OCI-LY7 (cell line): Measurements from ENCODE around the gene PLIN5. TPM values are rescaled to one million over a fixed set of nuclear protein-coding genes. Genes with fewer than 3 reads are reported as not detected.

Source experiments
- BruUV-seq: library from RNA; stranded (reverse); fragments of 400-500 nt; replicated peaks from 2 replicates; lab custom pipeline; 2021; lab: Mats Ljungman, UMichigan
- CTCF ChIA-PET: fragments of 300-600 bp; sonication (Branson Sonifier 250); formaldehyde crosslinking; loops from one replicate; lab custom pipeline; 2022; ENCODE audit warnings: antibody characterized with exemption; ENCODE audit not compliant: unreplicated experiment; lab: Charles Lee
- POLR2A ChIA-PET: fragments of 300-600 bp; sonication (Branson Sonifier 250); formaldehyde crosslinking; loops from one replicate; lab custom pipeline; 2022; ENCODE audit warnings: antibody characterized with exemption; lab: Charles Lee
- DNase-seq: peaks from one replicate; pipeline ENCODE4 v3.0.0-alpha.2; 2015; ENCODE audit warnings: low spot score
- H2AFZ ChIP-seq: fragments of 200-600 bp; sonication (generic), shearing (Covaris generic); 2 replicates; pipeline ENCODE4 v1.6.1; 2014; ENCODE audit warnings: mild to moderate bottlenecking, antibody characterized with exemption, low read length, moderate library complexity
- H3K27ac ChIP-seq: fragments of 200-600 bp; sonication (generic); 2 replicates; pipeline ENCODE4 v1.5.1; 2014; ENCODE audit warnings: mixed run types, low read depth, mild to moderate bottlenecking, moderate library complexity, low read length, inconsistent platforms; ENCODE audit not compliant: poor library complexity, severe bottlenecking
- H3K36me3 ChIP-seq: fragments of 200-600 bp; sonication (generic); 2 replicates; pipeline ENCODE4 v1.6.1; 2014; ENCODE audit warnings: mild to moderate bottlenecking, antibody characterized with exemption, low read length, moderate library complexity, mixed read lengths; ENCODE audit not compliant: insufficient read depth
- H3K4me1 ChIP-seq: fragments of 200-600 bp; sonication (generic); 2 replicates; pipeline ENCODE4 v1.5.1; 2014; ENCODE audit warnings: mild to moderate bottlenecking, low read length; ENCODE audit not compliant: insufficient read depth, poor library complexity, severe bottlenecking
- H3K4me2 ChIP-seq: fragments of 200-600 bp; sonication (generic); 2 replicates; pipeline ENCODE4 v1.6.1; 2014; ENCODE audit warnings: mild to moderate bottlenecking, low read length
- H3K4me3 ChIP-seq: fragments of 200-600 bp; sonication (generic); 2 replicates; pipeline ENCODE4 v1.5.1; 2014; ENCODE audit warnings: mild to moderate bottlenecking, low read depth, low read length; ENCODE audit not compliant: poor library complexity, severe bottlenecking
- H3K79me2 ChIP-seq: fragments of 200-600 bp; sonication (generic); 2 replicates; pipeline ENCODE4 v1.6.1; 2016; ENCODE audit warnings: low read depth, mild to moderate bottlenecking, low read length, moderate library complexity, mixed read lengths; ENCODE audit not compliant: insufficient read depth
- H3K9me2 ChIP-seq: fragments of 200-600 bp; sonication (generic); 2 replicates; pipeline ENCODE4 v1.6.1; 2016; ENCODE audit warnings: mild to moderate bottlenecking, low read length, mixed read lengths; ENCODE audit not compliant: insufficient read depth
- H3K9me3 ChIP-seq: fragments of 200-600 bp; sonication (generic); 2 replicates; pipeline ENCODE4 v1.6.1; 2014; ENCODE audit warnings: mild to moderate bottlenecking, mixed run types, low read length, mixed read lengths
- H4K20me1 ChIP-seq: fragments of 200-600 bp; sonication (generic); 2 replicates; pipeline ENCODE4 v1.6.1; 2014; ENCODE audit warnings: mild to moderate bottlenecking, antibody characterized with exemption, low read length, moderate library complexity, mixed read lengths; ENCODE audit not compliant: insufficient read depth
- EZH2phosphoT487 ChIP-seq: fragments of 200-600 bp; sonication (generic); IDR thresholded peaks from 2 replicates; pipeline ENCODE4 v1.6.1; 2018; ENCODE audit warnings: low read depth, borderline replicate concordance, mild to moderate bottlenecking, mixed run types, antibody characterized with exemption, low read length, moderate library complexity, mixed read lengths
- intact Hi-C: fragments of 100-400 bp; cut with micrococcal nuclease; formaldehyde crosslinking; loops from one replicate; pipeline ENCODE4 v1.10.0; 2022; ENCODE audit not compliant: unreplicated experiment
- total RNA-seq, 2 experiments: library from RNA; depleted of rRNA in 1 of 2; stranded (reverse); fragments of >200 nt in 1 of 2; shearing (Covaris generic) in 1 of 2; gene quantifications; 2 replicates each; pipeline ENCODE4 v1.2.3, GENCODE V29; 2014 to 2022
- TF ChIP-seq, protein P1 (sequence below): fragments of 200-600 bp; sonication (generic); conservative IDR thresholded peaks from 2 replicates; pipeline ENCODE4 v1.5.1; 2014; ENCODE audit warnings: mild to moderate bottlenecking, antibody characterized with exemption, low read length, moderate library complexity, mixed read lengths

PLIN5 gene
- total RNA-seq, 2 experiments from 2014 or later: 0.85 to 1.9 TPM

DNA sequence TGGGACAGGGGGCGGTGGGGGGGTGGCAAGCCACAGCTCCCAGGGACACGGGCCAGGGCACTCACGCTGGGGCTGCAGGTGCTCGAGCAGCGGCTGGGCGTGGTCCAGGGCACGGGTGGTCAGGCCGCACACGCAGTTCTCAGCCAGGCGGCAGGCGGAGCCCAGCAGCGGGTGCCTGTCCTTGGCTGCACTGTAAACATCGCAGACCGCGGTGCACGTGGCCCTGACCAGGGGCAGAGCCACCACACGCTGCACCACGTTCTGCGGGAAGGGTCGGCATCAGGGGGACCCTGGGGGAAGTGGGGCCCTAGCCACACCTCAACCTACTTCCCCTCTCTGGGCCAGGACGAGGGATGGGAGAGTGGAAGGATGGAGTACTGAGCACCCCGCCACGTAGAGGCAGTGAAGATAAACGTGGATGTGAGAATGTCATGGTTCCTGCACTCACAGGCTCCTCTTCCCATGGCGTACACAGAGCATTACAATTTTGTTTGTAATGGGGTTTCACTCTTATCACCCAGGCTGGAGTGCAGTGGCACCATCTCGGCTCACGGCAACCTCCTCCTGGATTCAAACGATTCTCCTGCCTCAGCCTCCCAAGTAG lies 3.4 kb downstream of the PLIN5 start:
- DNase-seq: no peak
- H3K4me1 ChIP-seq: peaks cover 14% of the 10 kb centered on the region
- H3K4me3 ChIP-seq: no peak overlapping the region
- CTCF ChIA-PET: no interaction called here
- no TSS peak for BruUV-seq
- no peaks in the 10 kb centered on the region for H3K9me2 ChIP-seq
- intact Hi-C loops: no loop called here
- H2AFZ ChIP-seq: no peak overlapping the region
- H3K79me2 ChIP-seq: no peaks in the 10 kb centered on the region
- no peaks in the 10 kb centered on the region for H4K20me1 ChIP-seq
- H3K36me3 ChIP-seq: no peaks in the 10 kb centered on the region
- POLR2A ChIA-PET: no interaction called here
- no peak overlapping the region for H3K27ac ChIP-seq
- H3K9me3 ChIP-seq: no peaks in the 10 kb centered on the region
- TF ChIP-seq, protein P1, sequence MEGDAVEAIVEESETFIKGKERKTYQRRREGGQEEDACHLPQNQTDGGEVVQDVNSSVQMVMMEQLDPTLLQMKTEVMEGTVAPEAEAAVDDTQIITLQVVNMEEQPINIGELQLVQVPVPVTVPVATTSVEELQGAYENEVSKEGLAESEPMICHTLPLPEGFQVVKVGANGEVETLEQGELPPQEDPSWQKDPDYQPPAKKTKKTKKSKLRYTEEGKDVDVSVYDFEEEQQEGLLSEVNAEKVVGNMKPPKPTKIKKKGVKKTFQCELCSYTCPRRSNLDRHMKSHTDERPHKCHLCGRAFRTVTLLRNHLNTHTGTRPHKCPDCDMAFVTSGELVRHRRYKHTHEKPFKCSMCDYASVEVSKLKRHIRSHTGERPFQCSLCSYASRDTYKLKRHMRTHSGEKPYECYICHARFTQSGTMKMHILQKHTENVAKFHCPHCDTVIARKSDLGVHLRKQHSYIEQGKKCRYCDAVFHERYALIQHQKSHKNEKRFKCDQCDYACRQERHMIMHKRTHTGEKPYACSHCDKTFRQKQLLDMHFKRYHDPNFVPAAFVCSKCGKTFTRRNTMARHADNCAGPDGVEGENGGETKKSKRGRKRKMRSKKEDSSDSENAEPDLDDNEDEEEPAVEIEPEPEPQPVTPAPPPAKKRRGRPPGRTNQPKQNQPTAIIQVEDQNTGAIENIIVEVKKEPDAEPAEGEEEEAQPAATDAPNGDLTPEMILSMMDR: no peak
- no peak for TF ChIP-seq EZH2phosphoT487
- H3K4me2 ChIP-seq: no peak overlapping the region

DNA sequence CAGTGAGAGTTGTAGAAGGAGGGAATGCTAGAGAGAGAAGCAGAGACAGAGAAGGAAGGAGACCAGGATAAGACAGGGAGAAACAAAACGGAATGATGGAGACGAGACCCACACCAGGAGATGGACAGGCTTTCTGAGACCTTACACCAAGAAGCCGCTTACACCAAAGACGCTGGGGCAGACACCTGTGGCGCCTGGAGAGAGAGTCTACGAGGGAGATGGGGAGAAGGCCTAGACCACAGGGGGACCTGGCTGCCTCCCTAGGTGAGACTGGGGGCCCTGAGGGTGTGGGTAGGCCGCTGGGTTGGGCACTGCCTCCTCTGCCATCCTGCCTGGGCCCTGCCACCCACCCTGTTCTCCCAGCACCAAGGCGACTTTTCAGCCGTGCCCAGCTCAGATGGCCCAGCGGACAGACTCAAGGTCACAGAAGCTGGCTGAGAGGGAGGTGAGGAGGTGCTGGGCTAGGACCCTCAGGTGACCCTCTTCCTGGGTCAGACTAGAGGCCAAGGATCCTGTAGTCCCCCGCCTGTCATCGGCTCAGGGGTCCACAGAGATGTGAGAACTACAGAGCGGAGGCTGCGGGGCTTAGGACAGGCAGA lies 5.0 kb downstream of the PLIN5 start:
- CTCF ChIA-PET: no interaction called here
- H3K4me2 ChIP-seq: no peak overlapping the region
- no TSS peak for BruUV-seq

More for the DNA sequence above, 5.0 kb downstream of the PLIN5 start:
- H3K79me2 ChIP-seq: no peaks in the 10 kb centered on the region
- H3K36me3 ChIP-seq: no peaks in the 10 kb centered on the region
- POLR2A ChIA-PET: no interaction called here
- H3K4me1 ChIP-seq: peaks cover 7% of the 10 kb centered on the region
- intact Hi-C loops: no loop called here
- no peak overlapping the region for H3K27ac ChIP-seq
- no peaks in the 10 kb centered on the region for H3K9me3 ChIP-seq
- H4K20me1 ChIP-seq: no peaks in the 10 kb centered on the region
- H3K4me3 ChIP-seq: no peak overlapping the region
- TF ChIP-seq EZH2phosphoT487: no peak
- TF ChIP-seq, protein P1: no peak
- DNase-seq: no peak
- H3K9me2 ChIP-seq: no peaks in the 10 kb centered on the region
- H2AFZ ChIP-seq: no peak overlapping the region
